Omental fat pad (tissue), 4 donors: ENCODE data around the gene TMEM14A. TPM values are rescaled to one million over a fixed set of nuclear protein-coding genes. Genes with fewer than 3 reads are reported as not detected.
"Not testable (repeated sequence)": the region's sequence is repeated elsewhere in the genome, so short reads cannot be mapped to it uniquely, and the experiment has no call there.

Experiments used
- ATAC-seq: fragments of 150-250 bp; one replicate; pipeline ENCODE4 v1.9.1; 2016; ENCODE audit warnings: mild to moderate bottlenecking, moderate library complexity; ENCODE audit not compliant: low FRiP score
- DNase-seq: peaks from one replicate; pipeline ENCODE4 v3.0.0-alpha.2; 2019; ENCODE audit warnings: low spot score
- total RNA-seq, 4 donors: library from RNA; depleted of rRNA; stranded (reverse); fragments of >200 nt; gene quantifications; one replicate each; pipeline ENCODE4 v1.1.0, GENCODE V29; 2016
- TF ChIP-seq, protein P1 (sequence below), 3 donors: fragments of 450-650 bp; IDR thresholded peaks; one replicate each; pipeline ENCODE4 v1.5.1; 2016 to 2017; ENCODE audit warnings: antibody characterized with exemption in 3 of 3, mild to moderate bottlenecking in 3 of 3, moderate library complexity in 2 of 3

TMEM14A gene
- total RNA-seq, 4 donors from 2014 or later = 22.3 to 46.6 (median 26.7) TPM

- no peak for ATAC-seq
- TF ChIP-seq, protein P1, sequence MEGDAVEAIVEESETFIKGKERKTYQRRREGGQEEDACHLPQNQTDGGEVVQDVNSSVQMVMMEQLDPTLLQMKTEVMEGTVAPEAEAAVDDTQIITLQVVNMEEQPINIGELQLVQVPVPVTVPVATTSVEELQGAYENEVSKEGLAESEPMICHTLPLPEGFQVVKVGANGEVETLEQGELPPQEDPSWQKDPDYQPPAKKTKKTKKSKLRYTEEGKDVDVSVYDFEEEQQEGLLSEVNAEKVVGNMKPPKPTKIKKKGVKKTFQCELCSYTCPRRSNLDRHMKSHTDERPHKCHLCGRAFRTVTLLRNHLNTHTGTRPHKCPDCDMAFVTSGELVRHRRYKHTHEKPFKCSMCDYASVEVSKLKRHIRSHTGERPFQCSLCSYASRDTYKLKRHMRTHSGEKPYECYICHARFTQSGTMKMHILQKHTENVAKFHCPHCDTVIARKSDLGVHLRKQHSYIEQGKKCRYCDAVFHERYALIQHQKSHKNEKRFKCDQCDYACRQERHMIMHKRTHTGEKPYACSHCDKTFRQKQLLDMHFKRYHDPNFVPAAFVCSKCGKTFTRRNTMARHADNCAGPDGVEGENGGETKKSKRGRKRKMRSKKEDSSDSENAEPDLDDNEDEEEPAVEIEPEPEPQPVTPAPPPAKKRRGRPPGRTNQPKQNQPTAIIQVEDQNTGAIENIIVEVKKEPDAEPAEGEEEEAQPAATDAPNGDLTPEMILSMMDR (IDR thresholded peaks at IDR 0.05) = no peak
These were observed 35.1 kb downstream of the TMEM14A start for GRCh38 chr6:52706001-52706400.

DNA sequence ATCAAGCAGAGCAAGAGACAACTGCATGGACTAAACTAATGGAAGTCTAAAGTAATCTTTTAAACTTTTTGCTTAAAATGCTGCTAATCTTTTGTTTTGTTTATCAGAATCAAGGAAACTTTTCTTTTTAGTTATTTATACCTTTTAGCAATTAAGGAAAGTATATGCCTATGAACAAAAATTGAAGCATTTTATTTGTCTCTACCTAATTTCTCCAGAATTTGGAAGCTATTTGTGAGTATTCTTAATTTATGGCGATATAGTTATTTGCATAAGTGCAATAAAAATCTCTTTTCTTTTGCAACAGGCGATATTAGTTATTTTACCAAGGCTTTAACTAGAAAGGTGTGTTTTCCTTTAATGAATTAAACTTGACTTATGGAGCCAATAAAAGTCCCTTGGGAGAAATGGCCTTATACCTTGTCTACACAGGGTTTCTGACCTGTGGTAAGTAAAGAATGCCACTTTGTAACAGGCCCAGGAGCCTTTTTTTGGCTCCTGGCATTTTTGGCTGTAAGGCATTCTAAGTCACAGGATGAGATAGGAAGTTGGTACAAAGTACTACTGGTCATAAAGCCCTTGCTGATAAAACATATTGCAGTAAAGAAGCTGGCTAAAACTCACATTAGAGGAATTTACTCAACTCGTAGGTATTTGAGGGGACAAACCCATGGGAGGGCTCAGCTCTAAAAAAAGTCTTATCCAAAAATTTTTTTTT lies 37.2 kb downstream of the TMEM14A start:
- no peak for ATAC-seq
- TF ChIP-seq, protein P1 (IDR thresholded peaks at IDR 0.05) = no peak
- DNase-seq = no peak

More at GRCh38 chr6:52706001-52706400, 35.1 kb downstream of the TMEM14A start:
- no peak for DNase-seq

DNA sequence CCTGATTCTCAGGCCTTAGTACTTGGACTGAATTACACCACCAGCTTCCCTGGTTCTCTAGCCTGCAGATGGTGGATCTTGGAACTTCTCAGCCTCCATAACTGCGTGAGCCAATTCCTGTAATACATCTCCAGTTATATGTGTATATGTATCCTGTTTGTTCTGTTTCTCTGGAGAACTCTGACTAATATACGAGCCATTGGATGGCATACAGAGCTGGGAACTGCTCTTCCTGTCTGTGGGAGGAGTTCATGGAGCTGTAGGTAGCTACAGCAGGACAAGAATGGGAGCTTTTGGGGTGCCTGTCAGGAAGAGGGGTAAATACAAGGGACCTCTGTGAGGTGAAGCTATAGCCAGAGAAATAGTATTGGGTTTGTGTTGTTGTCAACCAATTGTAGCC lies 41.2 kb downstream of the TMEM14A start:
- TF ChIP-seq, protein P1 (IDR thresholded peaks at IDR 0.05) = no peak
- ATAC-seq (no peak), DNase-seq (no peak)

GRCh38 chr6:52714761-52715160 lies 43.8 kb downstream of the TMEM14A start:
- DNase-seq, ATAC-seq: not testable (repeated sequence)

- ATAC-seq (no peak), DNase-seq (no peak)
- TF ChIP-seq, protein P1 (IDR thresholded peaks at IDR 0.05) = no peak
These were observed 47.6 kb downstream of the TMEM14A start for GRCh38 chr6:52718550-52718949.

- TF ChIP-seq, protein P1 (IDR thresholded peaks at IDR 0.05) = no peak
- DNase-seq (no peak), ATAC-seq (no peak)
These were observed 49.4 kb downstream of the TMEM14A start for GRCh38 chr6:52720321-52720720.

- DNase-seq (no peak), ATAC-seq (peak; percentile 65)
- TF ChIP-seq, protein P1 (IDR thresholded peaks at IDR 0.05) = no peak
These were observed 53.1 kb downstream of the TMEM14A start for GRCh38 chr6:52724042-52724405.
